Measurements from ENCODE around the gene BBX.

DNA sequence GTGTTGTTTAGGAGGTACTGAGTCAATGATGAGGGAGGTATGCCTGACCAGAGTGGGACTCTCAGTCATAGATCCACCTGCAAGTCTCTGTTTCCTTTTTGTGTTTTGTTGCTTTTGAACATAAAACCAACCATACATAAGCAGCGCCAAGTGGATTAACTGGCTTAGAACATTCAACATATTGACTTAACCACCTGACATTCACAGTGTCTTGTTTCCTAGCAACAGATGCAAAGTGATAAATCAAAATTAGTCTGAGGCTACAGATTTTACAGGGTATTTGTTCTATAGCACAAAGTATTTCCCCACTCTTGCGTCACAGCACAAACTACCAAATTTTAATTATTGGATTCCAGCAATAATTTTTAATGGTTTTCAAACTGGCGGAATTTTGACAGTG, 283.8 kb downstream of the BBX start:
- TF ChIP-seq ZSCAN31 (CRISPR knock-in tag; IDR thresholded peaks at IDR 0.05; ENCODE audit: low read depth) (no peak), POLR2G (IDR thresholded peaks at IDR 0.05; ENCODE audit: low read depth, low read length) (no peak), ZFP36 (IDR thresholded peaks at IDR 0.05; ENCODE audit: borderline replicate concordance, low read depth, low read length, partially characterized antibody) (no peak)
- TF ChIP-seq, protein P1, sequence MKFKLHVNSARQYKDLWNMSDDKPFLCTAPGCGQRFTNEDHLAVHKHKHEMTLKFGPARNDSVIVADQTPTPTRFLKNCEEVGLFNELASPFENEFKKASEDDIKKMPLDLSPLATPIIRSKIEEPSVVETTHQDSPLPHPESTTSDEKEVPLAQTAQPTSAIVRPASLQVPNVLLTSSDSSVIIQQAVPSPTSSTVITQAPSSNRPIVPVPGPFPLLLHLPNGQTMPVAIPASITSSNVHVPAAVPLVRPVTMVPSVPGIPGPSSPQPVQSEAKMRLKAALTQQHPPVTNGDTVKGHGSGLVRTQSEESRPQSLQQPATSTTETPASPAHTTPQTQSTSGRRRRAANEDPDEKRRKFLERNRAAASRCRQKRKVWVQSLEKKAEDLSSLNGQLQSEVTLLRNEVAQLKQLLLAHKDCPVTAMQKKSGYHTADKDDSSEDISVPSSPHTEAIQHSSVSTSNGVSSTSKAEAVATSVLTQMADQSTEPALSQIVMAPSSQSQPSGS (CRISPR knock-in tag; IDR thresholded peaks at IDR 0.05) = no peak
